ENCODE results near the gene PCDHGA11. TPM values are rescaled to one million over a fixed set of nuclear protein-coding genes. Genes with fewer than 3 reads are reported as not detected.

Gene PCDHGA11
- total and polyA plus RNA-seq, 10 of the 15 experiments (the other 5 are each of a cell fraction or from before 2014, with no cell fraction given), result 0.21 to 3.4 (median 2.2) TPM

GRCh38 chr5:141374627-141375026 is 46.2 kb upstream of the PCDHGA11 start:
- no peaks in the 10 kb centered on the region for H3K4me1 ChIP-seq (ENCODE audit: control insufficient read depth, insufficient read depth, low read length)
- H3K9me3 ChIP-seq (replicated peaks; ENCODE audit: control insufficient read depth, insufficient read depth, low read length), result peaks cover 17% of the 10 kb centered on the region; the same call in 2 of the 3 replicates
- intact Hi-C loops (cut with micrococcal nuclease; ENCODE audit: unreplicated experiment), result no loop called here
- TF ChIP-seq PKNOX1 (IDR thresholded peaks at IDR 0.05) (no peak), SIN3A (IDR thresholded peaks at IDR 0.05; ENCODE audit: low read depth, low read length) (no peak), NR2C1 (IDR thresholded peaks at IDR 0.05) (no peak), SRF (IDR thresholded peaks at IDR 0.05; ENCODE audit: low read depth in 2 of 2, low read length in 2 of 2) (no peak), ZNF592 (IDR thresholded peaks at IDR 0.05) (no peak), ASH2L (IDR thresholded peaks at IDR 0.05; ENCODE audit: borderline replicate concordance, low read depth) (no peak), ATF2 (IDR thresholded peaks at IDR 0.05; ENCODE audit: low read length) (no peak), SKIL (IDR thresholded peaks at IDR 0.05; ENCODE audit: low read depth, poor library complexity, severe bottlenecking) (no peak), ZBED1 (IDR thresholded peaks at IDR 0.05; ENCODE audit: borderline replicate concordance) (no peak), NBN (IDR thresholded peaks at IDR 0.05) (no peak), HCFC1 (IDR thresholded peaks at IDR 0.05; ENCODE audit: low read length) (no peak), POLR2AphosphoS5 (IDR thresholded peaks at IDR 0.05; ENCODE audit: low read length) (no peak), BCLAF1 (IDR thresholded peaks at IDR 0.05) (no peak)

More at GRCh38 chr5:141374627-141375026, 46.2 kb upstream of the PCDHGA11 start:
- no peak overlapping the region for H3K27ac ChIP-seq (ENCODE audit: control insufficient read depth, insufficient read depth)
- no peaks in the 10 kb centered on the region for H3K36me3 ChIP-seq (ENCODE audit: control insufficient read depth in 2 of 2, insufficient read depth in 2 of 2, low read length in 1 of 2)
- CTCF ChIA-PET, result interaction anchor here (0.9 to 1.3 kb wide), 3 partner anchors 46 to 189 kb away, joined by 3 to 6 read pairs (median 3); partner anchors contain the start of gene PCDHGA11
- WGBS (ENCODE audit: insufficient coverage, insufficient replicate concordance, low lambda C conversion rate, missing lambda C conversion rate), result 93% methylated on average over 14 of the region's 14 CpGs
- ATAC-seq (no peak), FAIRE-seq (no peak), DNase-seq (ENCODE audit: low read depth, low spot score) (no peak)
- SMC1A ChIA-PET (ENCODE audit: uncharacterized antibody, unreplicated experiment), result interaction anchor here (0.8 kb wide), 1 partner anchor 22 kb away, joined by 5 read pairs; no protein-coding TSS in a partner anchor
- H3K4me3 ChIP-seq, result no peak overlapping the region
- RAD21 ChIA-PET (ENCODE audit: unreplicated experiment), result no interaction called here
- no peak overlapping the region for H3K4me2 ChIP-seq (ENCODE audit: control insufficient read depth, insufficient read depth)
- no peaks in the 10 kb centered on the region for H4K20me1 ChIP-seq (ENCODE audit: control insufficient read depth, insufficient read depth)
- no peaks in the 10 kb centered on the region for H3K27me3 ChIP-seq (replicated peaks in 1 of 2; ENCODE audit: control insufficient read depth in 2 of 2, insufficient read depth in 2 of 2, low read length in 1 of 2)
- no peak overlapping the region for H3K9ac ChIP-seq (ENCODE audit: control insufficient read depth, insufficient read depth, low read length)
- BruUV-seq (replicated peaks), result no TSS peak
- H2AFZ ChIP-seq (ENCODE audit: control insufficient read depth, low read depth, low read length), result no peak overlapping the region
- H3K79me2 ChIP-seq (ENCODE audit: control insufficient read depth, insufficient read depth, low read length), result no peaks in the 10 kb centered on the region
- POLR2A ChIA-PET, result no interaction called here
- in situ Hi-C loops (cut with MboI), result no loop called here
